Right lung (tissue), 5 donors: ENCODE data around the gene GPR155. TPM values are rescaled to one million over a fixed set of nuclear protein-coding genes. Genes with fewer than 3 reads are reported as not detected.
"Not testable (repeated sequence)": the region's sequence is repeated elsewhere in the genome, so short reads cannot be mapped to it uniquely, and the experiment has no call there.

Experiments
- DNase-seq, 2 donors: peaks; one replicate each; pipeline ENCODE4 v3.0.0-alpha.2; 2013
- polyA plus RNA-seq, 5 donors: library from polyadenylated mRNA; unstranded; fragments of 120-200 nt; gene quantifications; one replicate each; pipeline versions ENCODE4 v1.2.1 to v1.2.3, GENCODE V29; 2013; ENCODE audit warnings: inconsistent platforms in 1 of 5, low replicate concordance in 1 of 5; ENCODE audit not compliant: insufficient read length in 5 of 5, insufficient read depth in 1 of 5

Gene GPR155
- polyA plus RNA-seq, 5 donors = 3.0 to 4.2 (median 3.6) TPM

- no peak for DNase-seq
Observed at GRCh38 chr2:174439323-174439722, 47.5 kb downstream of the GPR155 start.

DNA sequence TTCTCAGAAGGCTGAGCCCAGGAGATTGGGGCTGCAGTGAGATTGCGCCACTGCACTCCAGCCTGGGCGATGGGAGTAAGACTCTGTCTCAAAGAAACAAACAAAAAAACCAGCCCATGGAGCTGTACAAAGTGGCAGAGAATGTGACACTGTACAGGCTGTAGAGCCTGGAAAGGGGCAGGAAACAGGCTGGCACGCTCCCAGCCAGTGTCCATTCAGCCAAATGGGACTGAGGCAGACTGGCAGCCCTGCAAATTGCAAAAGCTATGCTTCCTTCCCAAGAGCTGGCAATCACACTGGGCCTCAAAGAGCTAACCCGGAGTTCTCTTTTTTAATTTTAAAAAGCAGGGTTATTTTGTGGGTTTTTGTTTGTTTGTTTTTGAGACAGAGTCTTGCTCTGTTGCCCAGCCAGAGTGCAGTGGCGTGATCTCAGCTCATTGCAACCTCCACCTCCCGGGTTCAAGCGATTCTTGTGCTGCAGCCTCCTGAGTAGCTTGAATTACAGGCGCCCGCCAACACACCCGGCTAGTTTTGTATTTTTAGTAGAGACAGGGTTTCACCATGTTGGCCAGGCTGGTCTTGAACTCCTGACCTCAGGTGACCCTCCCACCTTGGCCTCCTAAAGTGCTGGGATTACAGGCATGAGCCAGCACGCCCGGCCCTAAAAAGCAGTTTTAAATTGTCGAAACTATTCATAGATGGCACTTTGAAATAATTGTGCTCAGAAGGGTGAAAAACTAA, 48.5 kb downstream of the GPR155 start:
- no peak for DNase-seq

DNA sequence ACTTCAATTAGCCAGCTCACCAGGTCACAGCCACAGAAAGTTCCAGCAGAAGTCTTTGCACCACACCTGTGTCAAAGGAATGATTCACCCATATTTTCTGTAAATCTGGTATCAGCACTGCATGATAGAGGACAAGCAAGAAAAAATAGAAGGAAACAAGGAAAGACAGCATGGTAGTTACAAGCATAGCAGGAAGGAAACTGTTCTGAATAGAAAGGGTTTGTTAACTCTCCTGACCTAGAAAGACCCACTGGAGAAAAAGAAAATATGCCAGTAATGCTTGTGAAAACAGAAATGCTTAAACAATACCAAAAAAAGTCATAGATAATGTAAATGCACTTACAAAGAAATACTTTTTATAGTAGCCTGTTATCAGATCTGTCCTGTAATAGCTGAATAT, 50.5 kb downstream of the GPR155 start:
- no peak for DNase-seq

DNA sequence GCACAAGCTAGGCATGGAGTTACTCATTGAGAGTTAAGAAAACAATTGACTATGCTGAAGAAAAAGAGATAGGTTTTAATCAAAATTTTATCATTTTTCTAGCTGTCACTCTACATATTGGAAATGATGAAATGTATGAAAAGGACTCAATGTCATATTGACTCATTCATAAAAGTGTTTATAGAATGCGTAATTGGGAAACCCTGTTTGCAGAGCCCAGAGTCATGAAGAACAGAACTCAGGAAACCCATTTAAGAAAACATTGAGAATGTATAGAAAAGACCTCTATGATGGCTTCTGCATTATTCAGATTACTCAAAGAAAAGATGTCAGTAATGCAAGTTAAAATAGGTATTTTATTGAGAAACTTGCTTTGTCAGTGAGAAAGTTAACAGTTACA, 54.9 kb downstream of the GPR155 start:
- DNase-seq = no peak

GRCh38 chr2:174430066-174430465, 56.8 kb downstream of the GPR155 start:
- DNase-seq = no peak

DNA sequence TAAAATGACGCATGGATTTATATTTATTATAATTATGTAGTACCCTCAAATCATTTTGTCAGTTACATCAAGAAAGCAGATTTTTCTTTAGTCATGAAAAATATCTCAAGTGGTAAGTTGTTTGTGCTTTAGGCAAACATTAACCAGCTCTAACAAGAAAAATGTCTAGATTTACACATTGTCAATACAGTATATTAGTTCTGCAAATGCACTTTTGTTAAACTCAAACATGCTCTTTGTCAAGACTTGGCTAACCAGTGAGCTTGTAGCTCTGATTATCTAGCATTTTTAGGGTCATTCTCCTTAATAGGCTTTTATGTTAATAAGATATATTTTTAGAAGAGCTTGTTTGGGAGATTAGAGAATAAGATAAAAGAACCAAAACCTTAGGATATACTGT, 58.6 kb downstream of the GPR155 start:
- DNase-seq = no peak

- no peak for DNase-seq
Observed at GRCh38 chr2:174412256-174412655, 74.6 kb downstream of the GPR155 start.

- not testable (repeated sequence) for DNase-seq
Observed at GRCh38 chr2:174410039-174410438, 76.8 kb downstream of the GPR155 start.

DNA sequence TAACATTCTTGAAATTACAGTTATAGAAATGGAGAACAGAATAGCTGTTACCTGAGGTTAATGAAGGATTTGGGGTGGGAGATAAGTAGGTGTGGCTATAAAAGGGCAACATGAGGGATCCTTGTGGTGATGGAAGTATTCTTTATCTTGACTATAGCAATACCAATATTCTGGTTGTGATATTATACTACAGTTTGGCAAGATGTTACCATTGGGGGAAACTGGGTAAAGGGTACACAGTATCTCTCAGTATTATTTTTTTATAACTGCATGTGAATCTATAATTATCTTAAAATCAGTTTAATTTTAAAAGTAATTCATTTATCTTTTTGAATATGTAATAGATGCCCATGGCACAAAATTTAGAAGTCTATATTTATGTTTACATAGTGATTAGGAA, 83.2 kb downstream of the GPR155 start:
- no peak for DNase-seq

DNA sequence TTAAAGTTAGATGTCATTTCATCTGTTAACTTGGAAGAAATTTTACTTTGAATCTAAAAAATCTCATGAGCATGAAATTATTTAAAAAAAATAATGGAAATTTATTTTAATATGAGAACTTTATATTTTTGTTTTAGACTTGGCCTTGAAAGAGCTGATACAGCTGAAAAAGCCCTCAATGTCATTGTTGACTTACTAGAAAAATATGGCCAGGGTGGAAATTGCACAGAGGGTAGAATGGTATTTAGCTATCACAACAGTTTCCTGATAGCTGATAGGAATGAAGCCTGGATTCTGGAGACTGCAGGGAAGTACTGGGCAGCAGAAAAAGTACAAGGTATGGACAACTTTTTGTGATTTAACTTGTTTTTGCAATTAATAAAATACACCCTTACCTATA, 86.0 kb downstream of the GPR155 start:
- DNase-seq = no peak

DNA sequence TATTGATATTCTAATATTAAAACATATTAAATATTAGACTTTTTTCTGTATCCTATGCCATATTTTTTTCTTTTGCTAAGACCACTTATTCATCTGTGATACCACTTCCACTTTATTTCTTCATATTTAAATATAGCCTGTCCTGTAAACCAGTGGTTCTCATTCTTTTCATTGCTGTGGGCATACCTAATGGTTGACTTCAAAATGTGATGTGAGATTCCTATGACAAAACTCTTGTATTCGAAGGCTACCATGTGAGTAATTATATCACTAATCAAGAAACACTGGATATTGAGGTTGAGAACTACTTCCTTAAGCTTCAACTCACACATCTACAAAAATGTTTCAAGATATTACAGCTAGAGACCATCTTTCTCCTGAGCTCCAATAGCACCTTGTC, 87.7 kb downstream of the GPR155 start:
- DNase-seq = no peak

DNA sequence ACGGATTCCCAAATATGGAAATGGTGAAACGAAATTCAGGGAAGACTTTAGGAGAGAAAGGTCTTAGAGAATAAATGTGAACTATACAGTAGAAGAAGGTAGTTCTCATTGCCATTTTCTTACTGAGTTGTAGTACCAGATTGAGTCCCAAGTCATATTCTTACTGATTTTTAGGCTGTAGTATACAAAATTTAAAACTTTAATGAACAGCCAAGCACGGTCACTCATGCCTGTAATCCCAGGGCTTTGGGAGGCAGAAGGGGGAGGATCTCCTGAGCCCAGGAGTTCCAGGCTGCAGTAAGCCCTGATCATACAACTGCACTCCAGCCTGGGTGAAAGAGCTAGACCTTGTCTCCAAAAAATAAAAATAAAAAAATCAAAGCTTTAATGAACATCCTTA, 89.1 kb downstream of the GPR155 start:
- no peak for DNase-seq

DNA sequence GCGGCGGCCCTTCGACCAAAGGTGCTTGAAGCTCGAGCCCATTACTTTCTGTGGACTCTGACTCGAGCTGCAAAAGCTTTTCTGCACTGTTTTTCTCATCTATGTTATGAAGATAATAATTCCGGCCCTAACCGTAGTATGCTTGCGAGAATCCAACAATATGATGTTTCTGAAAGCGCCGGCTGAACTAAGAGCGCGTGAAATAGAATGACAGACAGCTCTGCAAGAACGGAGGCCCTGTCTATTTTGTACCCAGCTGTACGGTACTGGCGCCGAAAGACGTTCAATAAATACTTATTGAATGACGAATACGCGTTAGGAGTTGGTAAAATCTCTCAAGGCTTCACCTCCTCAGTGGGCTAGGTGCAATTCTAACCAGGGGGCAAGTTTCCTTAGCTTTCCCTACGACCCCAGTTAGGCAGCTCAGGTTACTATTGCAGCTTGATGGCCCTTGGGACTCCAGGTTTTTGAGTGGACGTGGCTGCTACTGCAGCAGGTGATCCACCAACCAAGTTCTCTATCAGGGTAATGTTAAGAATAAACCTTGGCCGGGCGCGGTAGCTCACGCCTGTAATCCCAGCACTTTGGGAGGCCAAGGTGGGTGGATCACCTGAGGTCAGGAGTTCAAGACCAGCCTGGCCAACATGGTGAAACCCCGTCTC, 90.7 kb downstream of the GPR155 start:
- DNase-seq = peak in 1 of 2 donors; percentile 17

DNA sequence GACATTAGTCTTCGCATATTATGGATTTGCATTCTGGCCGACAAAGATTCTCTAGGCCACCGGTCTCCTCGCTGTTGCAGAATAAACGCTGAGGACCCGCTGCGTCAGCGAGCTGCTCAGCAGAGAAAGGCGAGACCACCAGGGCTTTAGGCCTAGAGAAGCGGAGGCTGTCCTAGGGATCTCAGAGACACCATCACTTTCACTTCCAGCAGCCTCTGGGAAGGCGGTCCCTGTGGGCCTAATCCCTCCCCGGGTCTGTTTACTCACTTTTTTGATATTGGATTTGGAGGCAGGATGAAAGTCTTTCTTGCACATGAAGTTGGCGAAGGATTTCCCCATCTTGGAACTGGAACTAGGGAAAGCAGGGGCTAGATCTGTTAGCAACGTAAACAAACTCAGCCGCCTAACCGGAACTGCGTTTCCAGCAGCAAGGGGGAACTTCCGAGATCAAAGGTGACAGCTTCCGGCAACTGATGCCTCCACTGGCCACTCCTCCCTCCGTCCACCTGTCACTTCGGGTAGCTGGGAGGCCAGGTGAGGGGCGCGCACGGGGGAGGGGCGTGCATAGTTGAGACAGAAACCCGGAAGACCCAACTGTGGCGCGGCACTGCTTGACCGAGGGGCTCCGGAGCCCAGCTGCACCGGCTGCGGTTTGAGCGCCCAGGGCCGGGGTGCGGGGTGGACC, 91.4 kb downstream of the GPR155 start, which contains the start of gene SCRN3:
Gene SCRN3, plus strand, starts transcription at position 447 of the 685 bp plus-strand sequence. CDS start 2,554 bp downstream, outside the sequence.
- DNase-seq = peak; percentile 83 to 86

DNA sequence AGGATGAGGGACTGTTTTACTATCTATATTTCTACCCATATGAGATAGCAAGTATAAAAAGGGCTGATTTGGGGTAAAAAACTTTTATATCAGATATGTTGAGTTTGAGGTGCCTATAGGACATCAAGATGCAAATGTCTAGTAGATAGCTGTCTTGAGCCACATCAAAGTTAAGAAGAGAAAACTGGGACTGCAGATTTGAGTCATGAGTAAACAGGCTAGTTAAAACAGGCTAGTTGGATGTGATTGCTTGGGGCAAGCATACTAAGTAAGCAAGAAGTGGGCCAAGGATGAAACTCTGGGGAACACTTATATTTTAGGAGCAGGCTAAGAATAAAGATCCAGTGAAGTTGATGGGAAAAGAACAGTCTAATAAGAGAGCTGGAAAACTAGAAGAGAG, 94.1 kb downstream of the GPR155 start:
- no peak for DNase-seq

DNA sequence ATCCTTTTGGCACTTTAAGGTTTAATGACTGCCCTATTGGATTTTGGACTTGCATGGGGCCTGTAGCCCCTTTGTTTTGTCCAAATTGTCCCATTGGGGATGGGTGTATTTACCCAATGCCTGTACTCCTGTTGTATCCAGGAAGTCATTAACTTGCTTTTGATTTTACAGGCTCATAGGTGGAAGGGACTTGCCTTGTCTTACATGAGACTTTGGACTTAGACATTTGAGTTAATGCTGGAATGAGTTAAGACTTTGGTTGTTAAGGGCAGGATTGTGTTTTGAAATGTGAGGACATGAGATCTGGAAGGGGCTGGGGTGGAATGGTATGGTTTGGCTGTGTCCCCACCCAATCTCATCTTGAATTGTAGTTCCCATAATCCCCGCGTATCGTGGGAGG, 96.5 kb downstream of the GPR155 start:
- DNase-seq = not testable (repeated sequence)

DNA sequence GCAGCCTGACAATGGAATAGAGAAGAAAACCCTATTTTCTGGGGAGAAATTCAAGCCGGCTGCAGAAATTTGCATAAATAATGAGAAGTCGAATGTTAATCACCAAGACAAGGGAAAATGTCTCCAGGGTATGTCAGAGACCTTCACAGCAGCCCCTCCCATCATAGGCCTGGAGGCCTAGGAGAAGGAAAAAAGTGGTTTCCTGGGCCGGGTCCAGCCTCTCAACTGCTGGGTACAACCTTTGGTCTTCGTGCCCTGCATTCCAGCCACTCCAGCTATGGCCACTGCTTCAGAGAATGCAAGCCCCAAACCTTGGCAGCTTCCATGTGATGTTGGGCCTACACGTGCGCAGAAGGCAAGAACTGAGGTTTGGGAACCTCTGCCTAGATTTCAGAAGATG, 97.3 kb downstream of the GPR155 start:
- no peak for DNase-seq

DNA sequence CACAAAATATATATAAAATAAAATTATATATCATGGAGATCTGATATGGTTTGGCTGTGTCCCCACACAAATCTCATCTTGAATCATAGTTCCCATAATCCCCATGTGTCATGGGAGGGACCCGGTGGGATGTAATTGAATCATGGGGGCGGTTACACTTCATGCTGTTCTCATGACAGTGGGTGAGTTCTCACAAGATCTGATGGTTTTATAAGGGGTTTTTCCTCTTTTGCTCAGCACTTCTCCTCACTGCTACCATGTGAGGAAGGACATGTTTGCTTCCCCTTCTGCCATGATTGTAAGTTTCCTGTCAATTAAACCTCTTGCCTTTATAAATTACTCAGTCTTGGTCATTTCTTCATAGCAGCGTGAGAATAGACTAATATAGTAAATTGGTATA, 98.1 kb downstream of the GPR155 start:
- DNase-seq = not testable (repeated sequence)

DNA sequence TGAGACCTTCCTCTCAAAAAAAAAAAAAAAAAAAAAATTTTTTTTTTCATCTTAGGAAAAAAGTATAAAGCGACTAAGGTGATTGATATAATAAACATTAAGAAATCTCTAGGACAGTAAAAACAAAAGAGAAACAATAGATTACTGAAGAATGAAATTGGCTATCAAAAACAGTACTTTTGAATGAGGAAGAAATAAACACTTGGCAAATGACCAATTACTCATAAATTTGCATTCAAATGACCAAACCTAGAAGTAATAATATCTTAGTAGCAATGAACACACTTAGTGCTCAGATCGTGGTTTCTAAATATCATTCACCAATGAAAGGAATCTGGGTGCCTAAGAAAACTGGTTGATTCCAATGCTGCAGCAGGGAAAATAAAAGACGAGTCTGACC, 101.6 kb downstream of the GPR155 start:
- no peak for DNase-seq

DNA sequence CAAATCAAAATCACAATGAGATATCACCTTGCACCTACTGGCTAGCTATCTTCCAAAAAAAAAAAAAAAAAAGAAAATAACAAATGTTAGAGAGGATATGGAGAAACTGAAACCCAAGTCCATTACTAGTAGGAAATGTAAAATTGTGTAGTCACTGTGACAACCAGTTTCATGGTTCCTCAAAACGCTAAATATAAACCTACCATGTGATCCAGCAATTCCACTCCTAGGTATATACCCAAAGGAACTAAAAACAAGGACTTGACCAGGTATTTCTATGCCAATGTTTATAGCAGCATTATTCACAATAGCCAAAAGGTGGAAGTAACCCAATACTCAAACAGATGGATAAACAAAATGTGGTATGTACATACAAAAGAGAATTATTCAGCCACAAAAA, 103.0 kb downstream of the GPR155 start:
- DNase-seq = no peak
